WI38 (cell line): ENCODE measurements around the gene CYCS.
A peak's percentile ranks its signal among the peaks of the same experiment; 100 is the strongest.

Experiments
- H3K4me3 ChIP-seq: 2 replicates; pipeline ENCODE4 v1.5.1; 2011; ENCODE audit warnings: low read depth, mild to moderate bottlenecking, control low read depth, low read length
- CTCF ChIP-seq: IDR thresholded peaks from 2 replicates; pipeline ENCODE4 v1.5.1; 2012; ENCODE audit warnings: low read depth, mild to moderate bottlenecking, control low read depth, low read length

Gene CYCS

GRCh38 chr7:25125137-25125946 is at the start of gene CYCS:
Gene CYCS, minus strand, starts transcription at chr7:25125260. Its CDS starts 1,141 bp downstream, at chr7:25124119.
- peak within 1 kb of the TSS; percentile 96 for H3K4me3 ChIP-seq
- no peak for TF ChIP-seq CTCF

- H3K4me3 ChIP-seq = no peak overlapping the region
- no peak for TF ChIP-seq CTCF
Measured at GRCh38 chr7:25173184-25173583, 48.1 kb upstream of the CYCS start.

GRCh38 chr7:25171516-25171915 is 46.5 kb upstream of the CYCS start:
- no peak for TF ChIP-seq CTCF
- H3K4me3 ChIP-seq = no peak overlapping the region

- no peak for TF ChIP-seq CTCF
- no peak overlapping the region for H3K4me3 ChIP-seq
Measured at GRCh38 chr7:25171071-25171470, 46.0 kb upstream of the CYCS start.

- H3K4me3 ChIP-seq = no peak overlapping the region
- TF ChIP-seq CTCF = no peak
Measured at GRCh38 chr7:25169683-25170082, 44.6 kb upstream of the CYCS start.

GRCh38 chr7:25168145-25168544 is 43.1 kb upstream of the CYCS start:
- H3K4me3 ChIP-seq = no peak overlapping the region
- no peak for TF ChIP-seq CTCF

- no peak for TF ChIP-seq CTCF
- H3K4me3 ChIP-seq = no peak overlapping the region
Measured at GRCh38 chr7:25167262-25167843, 42.3 kb upstream of the CYCS start.
